Stimulated activated naive CD8-positive, alpha-beta T cell treated with anti-CD3 and anti-CD28 coated beads, Interleukin-15, Interleukin-2, amounts not matched to agents 100 U/mL and 50 U/mL, for 24 hours (primary cell): ENCODE data around the gene DEAF1.
A peak's percentile ranks its signal among the peaks of the same experiment; 100 is the strongest.

Experiments used
- ATAC-seq: fragments of 150-1000 bp; cut with Tn5 transposase; one replicate; pipeline ENCODE4 v1.10.0; 2021
- DNase-seq: peaks from one replicate; pipeline ENCODE4 v3.0.0; 2021

The DEAF1 gene

DNA sequence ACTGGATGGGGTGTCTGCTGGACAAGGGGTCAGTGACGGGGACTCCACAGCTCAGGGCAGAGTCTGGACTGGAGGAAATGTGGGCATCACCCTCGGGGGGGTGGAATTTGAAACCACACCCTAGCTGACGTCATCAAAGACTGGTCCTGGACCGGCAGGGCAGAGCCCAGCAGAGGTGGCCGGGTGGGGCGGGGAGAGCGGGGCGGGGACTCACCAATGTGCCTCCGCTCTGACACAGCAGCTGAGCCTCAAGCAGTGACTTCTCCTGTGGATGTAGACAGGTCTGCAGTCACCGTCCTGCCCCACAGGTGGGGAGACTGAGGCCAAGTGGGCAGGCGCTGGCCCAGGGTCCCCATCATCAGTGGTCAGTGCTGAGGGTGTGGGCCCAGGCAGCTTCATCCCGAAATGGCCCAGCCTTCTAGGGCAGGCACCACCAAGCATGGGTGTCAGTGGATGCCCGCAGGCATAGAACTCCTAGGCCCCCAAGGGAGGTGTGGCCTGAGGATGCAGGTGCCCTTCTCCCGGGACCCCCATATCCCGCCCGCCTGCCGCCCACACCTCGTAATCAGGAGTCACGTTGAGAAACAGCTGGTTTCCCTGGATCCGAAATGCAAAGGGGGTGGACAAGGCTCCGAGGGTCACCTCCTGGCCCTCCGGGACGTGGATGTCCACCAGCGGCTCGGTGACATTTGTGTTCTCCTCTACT is 70.9 kb downstream of the DEAF1 start:
- no peak for DNase-seq

GRCh38 chr11:623349-623869 is 71.6 kb downstream of the DEAF1 start:
- ATAC-seq (no peak), DNase-seq (no peak)

More for the DNA sequence above, 70.9 kb downstream of the DEAF1 start:
- no peak for ATAC-seq

DNA sequence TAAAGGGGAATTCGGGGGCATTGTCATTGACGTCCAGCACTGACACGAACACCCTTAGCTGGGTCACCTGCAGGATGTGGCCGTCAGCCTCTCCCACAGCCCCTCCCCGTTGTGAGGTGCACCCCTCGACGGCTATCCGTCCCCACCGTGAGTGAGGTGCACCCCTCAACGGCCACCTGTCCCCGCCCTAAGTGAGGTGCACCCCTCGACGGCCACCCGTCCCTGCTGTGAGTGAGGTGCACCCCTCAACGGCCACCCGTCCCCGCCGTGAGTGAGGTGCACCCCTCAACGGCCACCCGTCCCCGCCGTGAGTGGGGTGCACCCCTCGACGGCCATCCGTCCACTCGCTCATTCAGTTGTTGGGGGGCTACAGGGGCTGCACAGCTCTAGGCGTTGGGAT is 73.2 kb downstream of the DEAF1 start:
- no peak for DNase-seq
- no peak for ATAC-seq

DNA sequence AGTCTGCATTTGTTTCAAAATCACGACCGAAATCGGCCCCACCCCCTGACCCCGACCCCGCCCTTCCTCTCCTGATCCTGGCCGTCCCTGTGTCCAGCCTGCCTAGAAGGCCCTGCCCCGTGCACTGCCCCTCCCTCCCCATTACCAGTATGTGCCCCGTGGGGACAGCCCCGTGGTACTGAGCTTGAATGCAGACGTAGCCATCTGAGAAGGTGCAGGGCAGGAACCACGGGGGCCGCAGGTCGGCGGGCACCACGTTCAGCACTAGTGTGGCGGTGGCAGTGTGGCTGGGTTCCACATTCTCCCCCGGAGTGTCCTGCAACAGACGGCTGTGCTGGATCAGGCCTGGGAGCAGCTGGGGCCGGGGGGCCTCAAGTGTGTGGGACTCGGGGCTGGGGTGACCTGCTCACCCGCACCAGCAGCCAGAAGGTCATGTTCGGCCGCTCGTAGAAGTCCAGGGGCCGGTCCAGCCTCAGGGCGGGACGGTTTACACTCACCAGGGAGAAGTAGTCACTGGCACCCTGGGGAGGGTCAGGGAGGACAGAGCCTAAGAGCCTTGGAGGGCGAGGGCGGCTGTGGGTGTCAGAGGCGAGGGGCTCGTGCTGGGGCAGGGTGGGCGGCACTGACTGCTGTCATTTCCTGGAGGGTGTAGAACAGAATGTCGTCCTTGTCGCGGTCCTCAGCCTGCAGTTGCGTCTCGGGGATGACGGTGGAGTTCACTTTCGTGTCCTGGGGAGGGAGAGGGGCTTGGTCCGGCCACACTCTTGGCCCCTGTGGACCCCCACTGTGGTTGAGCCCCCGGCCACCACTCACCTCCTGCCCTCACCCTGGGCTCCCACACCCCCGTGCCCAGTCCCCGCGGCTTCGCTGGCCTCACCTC is 73.8 kb downstream of the DEAF1 start:
- DNase-seq (no peak), ATAC-seq (no peak)

DNA sequence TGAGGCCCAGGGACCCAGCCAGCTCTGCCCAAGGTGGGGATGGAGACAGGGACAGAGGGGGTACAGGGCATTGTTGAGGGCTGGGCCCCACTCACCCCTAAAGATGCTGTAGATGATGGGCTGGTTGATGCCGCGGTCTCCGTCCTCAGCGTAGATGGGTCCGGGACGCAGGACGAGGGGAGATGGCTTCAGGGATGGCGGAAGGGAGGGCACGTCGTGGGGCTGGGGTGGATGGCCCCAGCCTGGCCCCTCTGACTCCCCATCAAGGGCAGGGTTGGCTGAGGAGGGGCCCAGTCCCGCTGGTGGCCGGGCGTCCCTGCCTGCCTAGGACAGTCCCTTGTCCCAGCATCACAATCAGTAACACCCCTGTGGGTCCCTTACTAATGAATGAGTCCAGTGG is 74.8 kb downstream of the DEAF1 start:
- DNase-seq (no peak), ATAC-seq (no peak)

DNA sequence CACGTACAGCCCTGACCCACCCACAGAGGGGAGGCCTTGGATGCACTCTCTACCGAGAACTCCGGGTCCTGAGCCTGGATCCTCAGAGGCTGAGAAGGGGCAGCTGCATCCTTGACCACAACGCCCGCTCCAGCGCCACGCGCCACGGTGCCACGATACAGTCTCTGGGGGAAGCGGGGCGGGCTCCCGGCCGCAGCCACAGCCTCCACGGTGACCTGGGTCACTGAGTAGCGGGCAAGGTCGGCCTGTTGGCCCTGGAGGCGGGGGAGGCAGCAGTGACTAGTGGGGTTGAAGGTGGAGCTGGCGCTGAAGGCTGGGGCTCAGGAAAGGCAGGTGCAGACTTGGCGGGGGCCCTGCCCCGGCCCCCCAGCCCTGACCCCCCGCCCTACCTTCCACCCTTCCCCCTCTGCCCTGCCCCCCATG is 75.4 kb downstream of the DEAF1 start:
- DNase-seq (no peak), ATAC-seq (no peak)

- no peak for ATAC-seq
Measured at GRCh38 chr11:618856-619627, 76.0 kb downstream of the DEAF1 start.

GRCh38 chr11:617912-618682 is 76.9 kb downstream of the DEAF1 start:
- DNase-seq (no peak), ATAC-seq (no peak)

More at GRCh38 chr11:618856-619627, 76.0 kb downstream of the DEAF1 start:
- no peak for DNase-seq

DNA sequence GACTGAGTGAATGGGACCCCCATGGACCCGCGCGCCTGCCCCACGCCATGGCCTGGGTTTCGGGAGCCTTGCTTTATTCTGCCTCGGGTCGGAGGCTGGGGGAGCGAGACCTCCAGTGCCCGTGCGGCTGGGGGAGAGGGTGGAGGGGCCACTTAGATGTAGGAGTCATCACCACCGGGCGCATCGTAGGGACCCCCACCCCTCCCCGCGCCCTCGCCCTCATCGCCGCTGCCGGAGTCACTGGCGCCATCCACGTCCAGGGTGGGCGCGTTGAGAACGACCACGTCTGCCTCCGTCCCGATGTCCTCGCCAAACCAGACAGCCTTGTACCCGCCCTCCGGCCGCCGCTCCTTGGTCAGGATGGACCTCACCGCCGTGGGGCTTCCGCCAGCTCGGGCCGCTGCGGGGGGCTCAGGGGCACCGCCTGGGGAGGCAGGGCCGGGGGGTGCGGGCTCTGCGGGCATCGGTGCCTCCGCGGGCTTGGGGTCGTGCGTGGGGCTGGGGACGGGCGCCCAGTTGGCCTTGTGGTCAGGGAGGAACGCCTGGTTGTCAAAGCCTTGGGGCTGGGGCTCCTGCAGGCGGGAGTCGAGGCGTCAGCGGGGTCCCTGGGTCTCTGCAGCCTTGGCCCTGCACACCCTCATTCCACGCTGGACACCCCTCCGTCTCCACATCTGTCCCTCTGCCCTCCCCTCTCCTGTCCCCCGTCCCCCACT is 77.7 kb downstream of the DEAF1 start:
- DNase-seq (no peak), ATAC-seq (no peak)

- ATAC-seq (no peak), DNase-seq (no peak)
Measured at GRCh38 chr11:616320-617198, 78.5 kb downstream of the DEAF1 start.

GRCh38 chr11:615504-616319 is 79.3 kb downstream of the DEAF1 start, which contains the start of gene IRF7:
Gene IRF7 (minus strand): TSS chr11:615950. CDS start chr11:615364, 586 bp downstream.
- ATAC-seq (peak; percentile 84), DNase-seq (peak; percentile 89)

GRCh38 chr11:614623-615503 is 80.2 kb downstream of the DEAF1 start:
- no peak for ATAC-seq
- no peak for DNase-seq

DNA sequence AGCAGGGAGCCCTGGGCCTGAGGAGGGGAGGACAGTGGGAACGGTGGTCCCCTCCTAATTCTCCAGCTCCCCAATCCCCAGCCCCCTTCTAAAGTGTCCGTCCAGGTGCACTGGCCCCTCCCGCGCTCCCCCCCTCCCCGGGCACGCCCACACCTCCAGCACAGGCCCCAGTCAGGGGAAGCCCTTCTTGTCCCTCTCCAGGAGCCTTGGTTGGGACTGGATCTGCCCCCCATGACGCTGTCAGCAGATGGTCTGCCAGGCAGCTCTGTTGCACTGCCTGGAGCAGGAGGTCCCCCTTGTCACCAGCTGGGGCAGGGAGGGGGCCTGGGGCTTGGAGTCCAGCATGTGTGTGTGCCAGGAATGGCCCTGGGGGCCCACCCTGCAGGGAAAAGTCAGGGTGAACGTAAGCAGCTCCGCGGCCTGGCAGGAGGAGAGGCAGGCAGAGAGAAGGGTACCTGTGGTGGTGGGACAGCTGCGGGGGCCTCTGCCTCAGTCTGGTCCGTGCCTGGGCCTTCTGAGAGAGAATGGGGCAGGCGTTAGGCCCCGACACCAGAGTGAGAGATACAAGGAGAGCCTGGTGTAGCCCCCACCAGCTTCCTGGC is 80.9 kb downstream of the DEAF1 start:
- DNase-seq (no peak), ATAC-seq (no peak)

DNA sequence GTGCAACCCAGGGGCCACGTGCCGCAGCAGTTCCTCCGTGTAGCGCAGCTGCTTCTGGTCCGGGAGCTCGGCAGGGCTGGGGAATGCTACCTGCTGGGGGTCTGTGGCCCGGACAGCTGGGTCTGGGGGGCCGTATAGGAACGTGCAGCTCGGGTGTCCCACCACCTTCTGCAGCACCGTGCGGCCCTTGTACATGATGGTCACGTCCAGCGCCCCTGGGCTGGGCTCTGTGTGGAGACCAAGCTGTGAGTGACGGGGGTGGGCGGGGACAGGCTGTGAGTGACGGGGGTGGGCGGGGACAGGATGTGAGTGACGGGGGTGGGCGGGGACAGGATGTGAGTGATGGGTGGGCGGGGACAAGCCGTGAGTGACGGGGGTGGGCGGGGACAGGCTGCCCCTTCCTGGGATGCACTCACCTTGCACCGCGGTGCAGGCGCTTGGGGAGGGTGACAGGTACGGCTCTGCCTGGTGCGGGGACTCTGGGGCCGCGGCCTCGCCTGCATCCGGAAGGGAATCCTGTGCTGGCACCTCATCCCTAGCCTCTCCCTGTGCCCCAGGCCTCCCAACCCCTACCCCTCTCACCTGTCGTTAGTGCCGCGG is 81.6 kb downstream of the DEAF1 start:
- DNase-seq (peak; percentile 85), ATAC-seq (peak; percentile 7)

- DNase-seq (no peak), ATAC-seq (no peak)
Measured at GRCh38 chr11:612961-613300, 82.1 kb downstream of the DEAF1 start.

DNA sequence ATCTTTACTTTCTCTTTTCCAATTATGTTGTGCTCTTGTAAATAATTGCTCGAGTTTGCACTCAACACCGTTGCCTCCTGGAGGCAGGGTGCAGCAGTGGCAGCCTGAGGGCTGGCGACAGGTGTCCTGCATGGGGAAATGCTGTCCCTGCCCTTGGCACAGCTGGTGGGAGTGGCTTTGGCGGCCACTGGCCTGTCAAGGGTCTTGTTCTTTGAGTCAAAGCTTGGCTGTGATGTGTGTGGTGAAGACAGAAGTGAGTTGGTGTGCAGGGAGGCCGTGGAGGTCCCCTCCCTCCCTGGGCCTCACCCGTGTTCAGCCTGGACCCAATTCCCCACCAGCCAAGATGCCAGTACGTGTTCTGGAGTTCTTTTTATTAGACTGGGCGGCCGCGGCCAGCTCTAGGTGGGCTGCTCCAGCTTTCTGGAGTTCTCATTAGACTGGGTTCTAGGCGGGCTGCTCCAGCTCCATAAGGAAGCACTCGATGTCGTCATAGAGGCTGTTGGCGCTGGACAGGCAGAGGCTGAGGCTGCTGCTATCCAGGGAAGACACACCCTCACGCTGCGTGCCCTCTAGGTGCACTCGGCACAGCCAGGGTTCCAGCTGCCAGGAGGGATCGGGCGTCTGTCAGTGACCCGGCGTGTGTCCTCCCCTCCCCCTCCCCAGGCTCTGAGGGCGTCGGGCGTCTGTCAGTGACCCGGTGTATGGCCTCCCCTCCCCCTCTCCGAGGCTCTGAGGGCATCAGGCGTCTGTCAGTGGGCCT is 82.6 kb downstream of the DEAF1 start:
- no peak for ATAC-seq
- DNase-seq: no peak
